Measurements from ENCODE around the gene ASPHD2. TPM values are rescaled to one million over a fixed set of nuclear protein-coding genes. Genes with fewer than 3 reads are reported as not detected.

The ASPHD2 gene
- total RNA-seq, 1 experiment from 2014 or later: 7.1 TPM

DNA sequence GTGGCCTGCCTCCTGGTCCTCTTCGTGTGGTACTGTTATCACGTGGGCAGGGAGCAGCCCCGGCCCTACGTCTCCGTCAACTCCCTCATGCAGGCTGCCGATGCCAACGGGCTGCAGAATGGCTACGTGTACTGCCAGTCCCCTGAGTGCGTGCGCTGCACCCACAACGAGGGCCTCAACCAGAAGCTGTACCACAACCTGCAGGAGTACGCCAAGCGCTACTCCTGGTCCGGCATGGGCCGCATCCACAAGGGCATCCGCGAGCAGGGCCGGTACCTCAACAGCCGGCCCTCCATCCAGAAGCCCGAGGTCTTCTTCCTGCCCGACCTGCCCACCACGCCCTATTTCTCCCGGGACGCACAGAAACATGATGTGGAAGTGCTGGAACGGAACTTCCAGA lies 4.7 kb downstream of the ASPHD2 start:
- no peaks in the 10 kb centered on the region for H3K9me3 Mint-ChIP-seq
- no peak for DNase-seq
- no peak overlapping the region for H3K4ac ChIP-seq (ENCODE audit: low read depth, low read length)
- H3K27me3 Mint-ChIP-seq (ENCODE audit: low read depth): peaks cover 15% of the 10 kb centered on the region
- no peak overlapping the region for H2BK5ac ChIP-seq (ENCODE audit: insufficient read length, low read length)
- no peak overlapping the region for H4K8ac ChIP-seq (replicated peaks; ENCODE audit: insufficient read length, low read depth, low read length)
- no peaks in the 10 kb centered on the region for H3K27me3 ChIP-seq (ENCODE audit: insufficient read depth, low read length)
- H3K56ac ChIP-seq (ENCODE audit: insufficient read length, low read depth, low read length): no peak overlapping the region
- no peak overlapping the region for H3K4me3 Mint-ChIP-seq
- no peak overlapping the region for H3K18ac ChIP-seq (ENCODE audit: insufficient read length, low read depth, low read length)
- H3K14ac ChIP-seq (ENCODE audit: insufficient read depth, low read length): no peak overlapping the region
- no peak overlapping the region for H3T11ph ChIP-seq (ENCODE audit: low read length)
- H3K9ac ChIP-seq (ENCODE audit: extremely low read depth, insufficient read length, low read length): no peak overlapping the region
- H2BK15ac ChIP-seq (ENCODE audit: low read depth, low read length): no peak overlapping the region
- no peak overlapping the region for H3K23ac ChIP-seq (ENCODE audit: insufficient read length, low read depth, low read length)
- H3K79me2 ChIP-seq (ENCODE audit: insufficient read depth, low read length): no peaks in the 10 kb centered on the region; the same call in 1 of the 2 replicates
- H2BK20ac ChIP-seq (ENCODE audit: low read depth, low read length, poor library complexity, severe bottlenecking): no peak overlapping the region
- H3K4me2 ChIP-seq (ENCODE audit: insufficient read depth, insufficient read length, low read length): no peak overlapping the region
- no peak overlapping the region for H2BK12ac ChIP-seq (ENCODE audit: insufficient read length, low read depth, low read length)
- H2AFZ ChIP-seq (ENCODE audit: low read length): no peak overlapping the region
- peaks cover 3 to 19% (median 13%) of the 10 kb centered on the region in 3 experiments for H3K36me3 Mint-ChIP-seq (ENCODE audit: insufficient read depth in 1 of 3, low read depth in 3 of 3)
- no peak overlapping the region for H2BK120ac ChIP-seq (ENCODE audit: low read depth, low read length, poor library complexity, severe bottlenecking)
- H2AK5ac ChIP-seq (ENCODE audit: insufficient read length, low read length): no peak overlapping the region
- no peak overlapping the region for H4K5ac ChIP-seq (ENCODE audit: insufficient read length, low read depth, low read length)
- peaks cover 19 to 25% of the 10 kb centered on the region in 2 experiments for H3K4me1 Mint-ChIP-seq
- H3K23me2 ChIP-seq (ENCODE audit: insufficient read length, low read depth, low read length, poor library complexity, severe bottlenecking): peaks cover 5% of the 10 kb centered on the region
- H3K79me1 ChIP-seq (ENCODE audit: insufficient read depth, low read depth, low read length, poor library complexity, severe bottlenecking): no peaks in the 10 kb centered on the region
- H4K91ac ChIP-seq (ENCODE audit: insufficient read length, low read depth, low read length): no peak overlapping the region
- H3K27ac Mint-ChIP-seq: peak overlapping the region in 1 of 3 experiments; percentile 75; a peak in 1 of 7 replicates
- H3K4me1 ChIP-seq (ENCODE audit: insufficient read depth, low read length): no peaks in the 10 kb centered on the region; the same call in 1 of the 2 replicates
- WGBS (ENCODE audit: extremely low coverage, insufficient read length, low lambda C conversion rate): no CpG with 5 or more reads among the region's 25 CpGs
- no peaks in the 10 kb centered on the region for H3K9me3 ChIP-seq (ENCODE audit: control insufficient read depth, low read depth, low read length)
- TF ChIP-seq, protein P1, sequence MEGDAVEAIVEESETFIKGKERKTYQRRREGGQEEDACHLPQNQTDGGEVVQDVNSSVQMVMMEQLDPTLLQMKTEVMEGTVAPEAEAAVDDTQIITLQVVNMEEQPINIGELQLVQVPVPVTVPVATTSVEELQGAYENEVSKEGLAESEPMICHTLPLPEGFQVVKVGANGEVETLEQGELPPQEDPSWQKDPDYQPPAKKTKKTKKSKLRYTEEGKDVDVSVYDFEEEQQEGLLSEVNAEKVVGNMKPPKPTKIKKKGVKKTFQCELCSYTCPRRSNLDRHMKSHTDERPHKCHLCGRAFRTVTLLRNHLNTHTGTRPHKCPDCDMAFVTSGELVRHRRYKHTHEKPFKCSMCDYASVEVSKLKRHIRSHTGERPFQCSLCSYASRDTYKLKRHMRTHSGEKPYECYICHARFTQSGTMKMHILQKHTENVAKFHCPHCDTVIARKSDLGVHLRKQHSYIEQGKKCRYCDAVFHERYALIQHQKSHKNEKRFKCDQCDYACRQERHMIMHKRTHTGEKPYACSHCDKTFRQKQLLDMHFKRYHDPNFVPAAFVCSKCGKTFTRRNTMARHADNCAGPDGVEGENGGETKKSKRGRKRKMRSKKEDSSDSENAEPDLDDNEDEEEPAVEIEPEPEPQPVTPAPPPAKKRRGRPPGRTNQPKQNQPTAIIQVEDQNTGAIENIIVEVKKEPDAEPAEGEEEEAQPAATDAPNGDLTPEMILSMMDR (conservative IDR thresholded peaks at IDR 0.05): no peak
- H4K20me1 ChIP-seq (ENCODE audit: control insufficient read depth, insufficient read depth, insufficient read length): no peaks in the 10 kb centered on the region
- no peak overlapping the region for H3K27ac ChIP-seq (ENCODE audit: insufficient read length, low read depth, low read length)
